CD14-positive monocyte (primary cell): Measurements from ENCODE around the gene ECEL1. TPM values are rescaled to one million over a fixed set of nuclear protein-coding genes. Genes with fewer than 3 reads are reported as not detected.

Experiments used
- DNase-seq, 3 donors: peaks; one replicate each; pipeline ENCODE4 v3.0.0-alpha.2; 2011 to 2022
- H2AFZ ChIP-seq: 2 replicates; pipeline ENCODE4 v1.6.0; 2012; ENCODE audit warnings: mild to moderate bottlenecking, low read depth, low read length, inconsistent platforms; ENCODE audit not compliant: insufficient read depth, poor library complexity, severe bottlenecking
- H3K27ac ChIP-seq, 2 donors: 1 replicate in 1 of 2; 2 replicates in 1 of 2; pipeline ENCODE4 v1.5.1; 2012 to 2013; ENCODE audit warnings: low read length in 2 of 2, control low read depth in 1 of 2, inconsistent platforms in 1 of 2, low read depth in 1 of 2, mild to moderate bottlenecking in 1 of 2
- H3K27me3 ChIP-seq, 2 donors: one replicate each; pipeline versions ENCODE4 v1.6.0 to v1.6.1; 2011 to 2013; ENCODE audit warnings: low read length in 2 of 2; ENCODE audit not compliant: control insufficient read depth in 2 of 2, insufficient read depth in 2 of 2
- H3K36me3 ChIP-seq, 2 donors: replicated peaks in 1 of 2; 1 replicate in 1 of 2; 2 replicates in 1 of 2; pipeline versions ENCODE4 v1.5.1 to v1.6.1; 2012 to 2013; ENCODE audit warnings: low read length in 2 of 2, control low read depth in 1 of 2, inconsistent platforms in 1 of 2, mild to moderate bottlenecking in 1 of 2; ENCODE audit not compliant: insufficient read depth in 2 of 2, control insufficient read depth in 1 of 2
- H3K4me1 ChIP-seq, 2 donors: 1 replicate in 1 of 2; 2 replicates in 1 of 2; pipeline versions ENCODE4 v1.5.1 to v1.6.1; 2012 to 2013; ENCODE audit warnings: low read length in 2 of 2, control low read depth in 1 of 2, inconsistent platforms in 1 of 2, mild to moderate bottlenecking in 1 of 2, moderate library complexity in 1 of 2; ENCODE audit not compliant: insufficient read depth in 2 of 2, control insufficient read depth in 1 of 2
- H3K4me2 ChIP-seq: replicated peaks from 2 replicates; pipeline ENCODE3; 2012; ENCODE audit warnings: low read length, moderate library complexity, mild to moderate bottlenecking; ENCODE audit not compliant: poor library complexity, severe bottlenecking; ENCODE audit errors: extremely low read depth
- H3K4me3 ChIP-seq, 3 experiments: fragments of 200-600 bp in 1 of 3; sonication (generic) in 1 of 3; replicated peaks in 1 of 3; 1 replicate in 2 of 3; 2 replicates in 1 of 3; pipeline ENCODE4 v1.5.1; 2011 to 2013; ENCODE audit warnings: low read length in 3 of 3, mild to moderate bottlenecking in 3 of 3, control low read depth in 2 of 3, low read depth in 2 of 3, inconsistent platforms in 1 of 3, moderate library complexity in 1 of 3
- H3K79me2 ChIP-seq: 2 replicates; pipeline ENCODE4 v1.6.0; 2012; ENCODE audit warnings: mild to moderate bottlenecking, control low read depth, inconsistent platforms, low read length, moderate library complexity; ENCODE audit not compliant: insufficient read depth
- H3K9ac ChIP-seq: 2 replicates; pipeline ENCODE4 v1.6.0; 2017; ENCODE audit warnings: low read length, mild to moderate bottlenecking; ENCODE audit not compliant: insufficient read depth, poor library complexity, severe bottlenecking
- H3K9me3 ChIP-seq, 2 donors: replicated peaks in 1 of 2; 1 replicate in 1 of 2; 2 replicates in 1 of 2; pipeline versions ENCODE4 v1.5.1 to v1.6.1; 2012 to 2013; ENCODE audit warnings: low read length in 2 of 2, control low read depth in 1 of 2; ENCODE audit not compliant: control insufficient read depth in 1 of 2, insufficient read depth in 1 of 2
- H4K20me1 ChIP-seq: 2 replicates; pipeline ENCODE4 v1.6.0; 2012; ENCODE audit warnings: mild to moderate bottlenecking, low read length, control low read depth, moderate library complexity; ENCODE audit not compliant: insufficient read depth
- H3K27ac Mint-ChIP-seq, 7 donors: one replicate each; pipeline ENCODE4 v1.8.0; 2020; ENCODE audit warnings: mild to moderate bottlenecking in 7 of 7, mixed read lengths in 7 of 7, moderate library complexity in 6 of 7, inconsistent platforms in 2 of 7
- H3K27me3 Mint-ChIP-seq, 3 donors: one replicate each; pipeline ENCODE4 v1.8.0; 2021 to 2022; ENCODE audit warnings: low read depth in 3 of 3, mild to moderate bottlenecking in 3 of 3, mixed read lengths in 3 of 3, moderate library complexity in 3 of 3, inconsistent platforms in 1 of 3
- H3K36me3 Mint-ChIP-seq, 2 donors: one replicate each; pipeline ENCODE4 v1.8.0; 2020; ENCODE audit warnings: mixed read lengths in 2 of 2, inconsistent platforms in 1 of 2, mild to moderate bottlenecking in 1 of 2
- H3K4me1 Mint-ChIP-seq: one replicate; pipeline ENCODE4 v1.8.0; 2020; ENCODE audit warnings: mild to moderate bottlenecking, mixed read lengths
- H3K4me3 Mint-ChIP-seq, 2 donors: one replicate each; pipeline ENCODE4 v1.8.0; 2020; ENCODE audit warnings: mild to moderate bottlenecking in 2 of 2, mixed read lengths in 2 of 2, moderate library complexity in 1 of 2
- H3K9me3 Mint-ChIP-seq, 7 donors: one replicate each; pipeline ENCODE4 v1.8.0; 2020 to 2022; ENCODE audit warnings: mixed read lengths in 7 of 7, mild to moderate bottlenecking in 6 of 7, moderate library complexity in 6 of 7, inconsistent platforms in 2 of 7
- WGBS: methylation state at CpG from one replicate; pipeline ENCODE4 v1.1.5; 2013; ENCODE audit warnings: missing lambda C conversion rate; ENCODE audit not compliant: insufficient coverage; 5-methylcytosine and 5-hydroxymethylcytosine counted together
- intact Hi-C, 2 donors: fragments of 100-400 bp; cut with micrococcal nuclease; formaldehyde crosslinking; loops; one replicate each; pipeline versions ENCODE4 v1.15.0 to v1.15.1; 2023
- polyA plus RNA-seq, 3 donors: library from polyadenylated mRNA; depleted of rRNA in 1 of 3; unstranded in 2 of 3; stranded (reverse) in 1 of 3; fragments of 300-500 nt in 2 of 3; fragments of >200 nt in 1 of 3; fragmentation: Illumina TruSeq in 2 of 3; gene quantifications; 1 replicate in 2 of 3; 2 replicates in 1 of 3; pipeline ENCODE4 v1.2.3, GENCODE V29; 2012 to 2021
- TF ChIP-seq, protein P1 (sequence below): fragments of 200-600 bp; IDR thresholded peaks from one replicate; pipeline ENCODE4 v1.8.0; 2022; ENCODE audit warnings: antibody characterized with exemption, mild to moderate bottlenecking

Gene ECEL1
- polyA plus RNA-seq, 3 donors = not detected

DNA sequence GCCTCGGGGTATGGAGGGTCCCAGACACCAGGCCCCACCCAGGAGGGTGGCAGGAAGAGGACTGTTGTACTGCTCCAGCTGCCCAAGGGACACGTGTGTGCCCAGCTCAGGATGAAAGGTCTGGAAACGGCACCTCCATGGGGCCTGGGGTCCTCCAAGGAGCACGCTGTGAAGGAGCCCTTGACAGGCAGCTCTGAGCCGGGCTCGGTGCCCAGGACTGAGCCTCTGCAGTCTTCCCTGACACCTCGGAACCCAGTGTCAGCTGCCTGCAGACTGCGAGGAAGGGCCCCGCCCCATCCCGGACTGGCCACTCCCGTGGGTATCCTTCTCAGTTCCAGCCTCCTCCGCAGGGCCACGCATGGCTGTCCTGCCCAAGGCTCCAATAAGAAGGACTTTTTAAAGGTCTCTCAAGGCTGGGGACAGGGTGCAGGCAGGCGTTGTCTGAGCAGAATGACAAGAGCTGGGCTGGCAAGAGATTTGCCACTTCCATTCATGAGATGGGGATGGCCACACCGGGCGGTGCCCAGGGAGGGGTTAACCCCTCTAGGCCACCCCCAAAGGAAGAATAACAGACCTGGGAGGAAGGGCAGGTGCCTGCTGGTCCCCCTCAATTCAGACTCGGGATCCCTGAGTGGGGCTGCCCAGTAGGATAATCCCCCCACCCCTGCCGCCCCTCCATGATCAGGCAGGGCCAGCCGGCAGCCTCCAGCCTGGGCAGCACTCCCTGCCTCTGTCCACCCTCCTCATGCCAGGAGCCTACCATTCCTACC lies 8.9 kb downstream of the ECEL1 start:
- Histone ChIP-seq H3K4me3 (no peak overlapping the region), H3K27ac (no peak overlapping the region), H3K79me2 (no peaks in the 10 kb centered on the region), H3K27me3 (no peaks in the 10 kb centered on the region), H3K4me1 (no peaks in the 10 kb centered on the region), H2AFZ (no peak overlapping the region), H4K20me1 (no peaks in the 10 kb centered on the region), H3K36me3 (no peaks in the 10 kb centered on the region), H3K9ac (no peak overlapping the region), H3K9me3 (no peaks in the 10 kb centered on the region), H3K4me2 (no peak overlapping the region)
- peaks cover 9 to 15% (median 12%) of the 10 kb centered on the region in 3 donors for H3K27me3 Mint-ChIP-seq
- WGBS = 86% methylated on average over 14 of the region's 19 CpGs
- H3K36me3 Mint-ChIP-seq = no peaks in the 10 kb centered on the region
- no peaks in the 10 kb centered on the region for H3K4me1 Mint-ChIP-seq
- H3K9me3 Mint-ChIP-seq = no peaks in the 10 kb centered on the region
- no peak overlapping the region for H3K4me3 Mint-ChIP-seq
- intact Hi-C loops = no loop called here
- no peak overlapping the region for H3K27ac Mint-ChIP-seq
- DNase-seq = no peak
- TF ChIP-seq, protein P1, sequence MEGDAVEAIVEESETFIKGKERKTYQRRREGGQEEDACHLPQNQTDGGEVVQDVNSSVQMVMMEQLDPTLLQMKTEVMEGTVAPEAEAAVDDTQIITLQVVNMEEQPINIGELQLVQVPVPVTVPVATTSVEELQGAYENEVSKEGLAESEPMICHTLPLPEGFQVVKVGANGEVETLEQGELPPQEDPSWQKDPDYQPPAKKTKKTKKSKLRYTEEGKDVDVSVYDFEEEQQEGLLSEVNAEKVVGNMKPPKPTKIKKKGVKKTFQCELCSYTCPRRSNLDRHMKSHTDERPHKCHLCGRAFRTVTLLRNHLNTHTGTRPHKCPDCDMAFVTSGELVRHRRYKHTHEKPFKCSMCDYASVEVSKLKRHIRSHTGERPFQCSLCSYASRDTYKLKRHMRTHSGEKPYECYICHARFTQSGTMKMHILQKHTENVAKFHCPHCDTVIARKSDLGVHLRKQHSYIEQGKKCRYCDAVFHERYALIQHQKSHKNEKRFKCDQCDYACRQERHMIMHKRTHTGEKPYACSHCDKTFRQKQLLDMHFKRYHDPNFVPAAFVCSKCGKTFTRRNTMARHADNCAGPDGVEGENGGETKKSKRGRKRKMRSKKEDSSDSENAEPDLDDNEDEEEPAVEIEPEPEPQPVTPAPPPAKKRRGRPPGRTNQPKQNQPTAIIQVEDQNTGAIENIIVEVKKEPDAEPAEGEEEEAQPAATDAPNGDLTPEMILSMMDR = no peak

DNA sequence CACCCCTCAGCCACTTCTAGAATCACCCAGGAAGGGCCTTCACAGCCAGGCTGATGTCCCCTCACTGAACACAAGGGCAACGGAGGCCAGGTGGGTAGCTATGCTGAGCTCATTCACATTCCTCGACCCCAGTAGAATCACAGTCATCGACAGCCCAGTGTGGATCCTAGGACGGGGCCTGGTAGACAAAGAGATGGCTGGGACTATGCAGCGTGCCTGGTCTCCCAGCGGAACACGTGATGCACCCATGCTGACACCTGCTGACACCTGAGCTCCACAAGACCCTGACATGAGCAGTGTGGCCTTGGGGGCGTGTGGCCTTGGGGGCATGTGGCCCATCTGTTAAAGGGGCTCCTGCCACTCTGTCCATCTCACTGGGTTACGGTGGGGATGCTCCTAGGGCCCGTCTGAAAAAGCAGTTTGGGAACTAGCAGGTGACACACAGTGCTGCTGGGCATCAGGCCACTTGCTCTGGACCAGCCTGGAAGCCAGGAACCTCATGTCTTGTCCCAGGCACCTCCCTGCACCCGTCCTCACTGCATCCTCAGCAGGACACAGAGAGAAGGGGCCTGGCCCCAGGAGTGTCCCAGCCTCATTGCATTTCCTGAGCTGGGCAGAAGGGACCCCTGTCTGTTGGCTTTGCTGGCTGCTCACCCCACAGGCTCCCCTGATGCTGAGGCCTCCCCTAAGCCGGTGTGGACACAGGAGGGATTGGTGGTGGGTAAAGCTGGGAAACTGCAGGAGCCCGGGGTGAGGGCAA lies 9.7 kb downstream of the ECEL1 start:
- Histone ChIP-seq H3K4me2 (no peak overlapping the region), H3K36me3 (no peaks in the 10 kb centered on the region)
- H3K27me3 Mint-ChIP-seq = peaks cover 9 to 19% (median 15%) of the 10 kb centered on the region in 3 donors

More for the DNA sequence above, 9.7 kb downstream of the ECEL1 start:
- Histone ChIP-seq H3K27me3 (peaks cover 0 to 6% of the 10 kb centered on the region in 2 donors), H2AFZ (no peak overlapping the region), H3K9me3 (peaks cover 0 to 3% of the 10 kb centered on the region in 2 donors), H3K4me1 (no peaks in the 10 kb centered on the region), H3K27ac (no peak overlapping the region), H4K20me1 (no peaks in the 10 kb centered on the region), H3K4me3 (no peak overlapping the region), H3K9ac (no peak overlapping the region), H3K79me2 (no peaks in the 10 kb centered on the region)
- H3K9me3 Mint-ChIP-seq = no peaks in the 10 kb centered on the region
- no peak for DNase-seq
- no peaks in the 10 kb centered on the region for H3K36me3 Mint-ChIP-seq
- H3K4me3 Mint-ChIP-seq = no peak overlapping the region
- 95% methylated on average over 13 of the region's 13 CpGs for WGBS
- TF ChIP-seq, protein P1 = no peak
- intact Hi-C loops = no loop called here
- H3K27ac Mint-ChIP-seq = peak overlapping the region in 1 of 7 donors; percentile 13
- no peaks in the 10 kb centered on the region for H3K4me1 Mint-ChIP-seq
